Activated CD4-positive, alpha-beta T cell treated with anti-CD3 and anti-CD28 coated beads, Interleukin-2, amount 10 ng/mL, durations not matched to agents 24 days and 14 days (primary cell): ENCODE data around the gene TMEM38B. TPM values are rescaled to one million over a fixed set of nuclear protein-coding genes. Genes with fewer than 3 reads are reported as not detected.

Experiments
- DNase-seq: peaks from one replicate; pipeline ENCODE4 v3.0.0; 2022
- H3K27ac Mint-ChIP-seq: one replicate; pipeline ENCODE4 v1.8.0; 2022; ENCODE audit warnings: mild to moderate bottlenecking, mixed read lengths
- H3K27me3 Mint-ChIP-seq: one replicate; pipeline ENCODE4 v1.8.0; 2022; ENCODE audit warnings: mixed read lengths
- H3K36me3 Mint-ChIP-seq: one replicate; pipeline ENCODE4 v1.8.0; 2022; ENCODE audit warnings: low read depth, mild to moderate bottlenecking, mixed read lengths
- H3K4me1 Mint-ChIP-seq: one replicate; pipeline ENCODE4 v1.8.0; 2021; ENCODE audit warnings: mixed read lengths
- H3K4me3 Mint-ChIP-seq: one replicate; pipeline ENCODE4 v1.8.0; 2022; ENCODE audit warnings: mild to moderate bottlenecking, moderate library complexity, mixed read lengths
- H3K9me3 Mint-ChIP-seq: one replicate; pipeline ENCODE4 v1.8.0; 2021; ENCODE audit warnings: mixed read lengths
- intact Hi-C: fragments of 100-400 bp; cut with micrococcal nuclease; formaldehyde crosslinking; loops from one replicate; pipeline ENCODE4 v1.15.1; 2023
- total RNA-seq: library from RNA; stranded (reverse); gene quantifications from 2 replicates; pipeline ENCODE4 v1.2.3, GENCODE V29; 2022

TMEM38B gene
- total RNA-seq, 1 donor from 2014 or later: 12.0 TPM

DNA sequence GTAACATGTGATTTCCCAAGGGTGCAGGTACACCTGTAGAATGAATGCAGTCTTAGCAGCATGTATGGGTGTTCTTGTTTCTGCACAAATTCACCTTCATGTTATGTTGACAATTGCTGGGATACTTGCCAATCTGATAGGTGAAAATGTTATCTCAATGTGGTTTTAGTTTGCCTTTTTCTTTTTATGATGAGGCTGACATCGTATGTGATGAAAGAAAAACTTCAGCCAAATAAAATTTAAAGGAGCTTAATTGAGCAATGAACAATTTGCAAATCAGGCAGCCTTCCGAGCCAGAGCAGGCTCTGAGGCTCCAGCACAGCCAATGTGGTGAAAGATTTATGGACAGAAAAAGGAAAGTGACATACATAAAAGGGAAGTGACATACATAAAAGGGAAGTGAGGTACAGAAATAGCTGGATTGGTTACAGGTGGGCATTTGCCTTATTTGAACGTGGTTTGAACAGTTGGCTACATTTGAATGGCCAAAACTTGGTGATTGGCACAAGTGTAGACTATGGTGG is 21.6 kb upstream of the TMEM38B start:
- H3K27me3 Mint-ChIP-seq: peaks cover 2% of the 10 kb centered on the region
- H3K27ac Mint-ChIP-seq: no peak overlapping the region
- H3K36me3 Mint-ChIP-seq: no peaks in the 10 kb centered on the region
- intact Hi-C loops: no loop called here
- no peak overlapping the region for H3K4me3 Mint-ChIP-seq
- DNase-seq: no peak
- no peaks in the 10 kb centered on the region for H3K4me1 Mint-ChIP-seq
- H3K9me3 Mint-ChIP-seq: no peaks in the 10 kb centered on the region

DNA sequence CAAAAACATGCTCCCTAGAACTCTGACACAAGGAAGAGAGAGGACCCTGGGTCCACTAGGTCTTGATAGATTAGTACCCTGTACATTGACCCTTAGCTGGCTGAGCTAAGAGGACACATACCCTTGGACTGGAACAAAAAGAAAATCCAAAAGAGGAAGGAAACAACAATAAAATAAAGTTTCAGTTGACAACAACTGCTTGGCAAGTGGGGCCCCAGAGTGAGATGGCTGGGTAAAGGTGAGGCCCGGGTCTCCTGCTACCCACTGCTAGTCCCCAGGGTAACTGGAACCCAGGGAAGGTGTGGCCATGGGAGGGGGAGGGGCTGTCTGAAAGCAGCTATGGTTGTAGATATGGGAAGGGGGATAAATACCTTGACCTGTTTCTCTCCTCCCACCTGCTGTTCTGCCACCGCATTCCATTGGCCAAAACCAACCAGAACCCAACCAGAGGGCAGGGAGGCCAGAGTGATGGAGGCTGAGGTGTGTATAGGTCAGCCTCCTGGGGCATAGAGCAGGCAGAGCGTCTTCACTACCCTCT is 20.4 kb upstream of the TMEM38B start:
- H3K27ac Mint-ChIP-seq: no peak overlapping the region
- no peaks in the 10 kb centered on the region for H3K9me3 Mint-ChIP-seq
- H3K4me1 Mint-ChIP-seq: no peaks in the 10 kb centered on the region
- H3K4me3 Mint-ChIP-seq: no peak overlapping the region
- peaks cover 4% of the 10 kb centered on the region for H3K27me3 Mint-ChIP-seq
- no peaks in the 10 kb centered on the region for H3K36me3 Mint-ChIP-seq
- no peak for DNase-seq
- intact Hi-C loops: no loop called here

DNA sequence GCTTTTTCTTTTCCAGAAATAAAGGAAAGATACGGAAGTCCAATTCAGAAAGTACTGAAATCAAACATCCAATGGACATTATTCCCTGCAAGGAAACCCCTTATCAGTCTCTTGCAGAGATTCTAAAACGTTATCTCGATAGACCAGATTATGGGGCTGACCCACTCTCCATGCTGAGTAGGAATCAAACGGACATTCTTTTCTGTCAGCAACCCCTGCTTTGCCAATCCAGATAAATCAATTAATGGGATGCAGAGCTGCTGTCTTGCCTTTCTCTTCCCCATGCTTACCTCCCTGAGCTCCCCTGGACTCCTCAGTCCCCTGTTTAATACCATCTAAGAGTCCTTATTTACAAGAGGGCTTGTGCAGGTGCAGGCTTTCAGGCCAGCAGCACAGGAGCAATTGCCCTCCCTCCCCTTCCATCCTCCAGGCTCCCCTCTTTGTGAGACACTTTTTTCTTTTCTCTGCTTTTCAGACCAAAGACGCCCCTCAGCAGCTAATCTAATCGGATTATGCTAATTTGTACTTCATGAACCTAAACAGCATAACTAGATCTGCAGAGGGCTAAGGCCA is 17.9 kb upstream of the TMEM38B start:
- DNase-seq: no peak
- Mint-ChIP-seq H3K4me3 (no peak overlapping the region), H3K4me1 (no peaks in the 10 kb centered on the region), H3K36me3 (no peaks in the 10 kb centered on the region), H3K9me3 (no peaks in the 10 kb centered on the region), H3K27ac (no peak overlapping the region), H3K27me3 (peaks cover 6% of the 10 kb centered on the region)
- intact Hi-C loops: no loop called here

DNA sequence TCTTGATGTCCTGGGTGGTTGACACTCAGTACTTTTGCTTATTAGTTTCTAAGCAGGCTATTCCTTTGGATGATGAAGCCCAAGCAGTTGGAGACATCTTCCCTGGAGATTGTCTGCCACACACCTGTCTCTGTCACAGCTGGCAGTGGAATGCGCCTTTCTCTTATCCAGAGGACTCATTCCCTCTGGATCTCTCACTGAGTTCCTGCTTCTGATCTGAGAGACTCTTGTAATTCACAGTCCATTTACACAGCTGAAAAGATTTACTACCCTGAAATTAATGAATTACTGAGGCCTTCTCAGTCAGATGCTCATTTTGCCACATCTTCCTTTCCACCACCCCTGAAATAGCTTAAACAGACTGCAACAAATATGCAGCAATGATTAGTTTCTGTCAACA is 16.2 kb upstream of the TMEM38B start:
- Mint-ChIP-seq H3K4me1 (no peaks in the 10 kb centered on the region), H3K27ac (no peak overlapping the region), H3K4me3 (no peak overlapping the region), H3K27me3 (peaks cover 6% of the 10 kb centered on the region), H3K36me3 (no peaks in the 10 kb centered on the region), H3K9me3 (no peaks in the 10 kb centered on the region)
- intact Hi-C loops: no loop called here
- no peak for DNase-seq

DNA sequence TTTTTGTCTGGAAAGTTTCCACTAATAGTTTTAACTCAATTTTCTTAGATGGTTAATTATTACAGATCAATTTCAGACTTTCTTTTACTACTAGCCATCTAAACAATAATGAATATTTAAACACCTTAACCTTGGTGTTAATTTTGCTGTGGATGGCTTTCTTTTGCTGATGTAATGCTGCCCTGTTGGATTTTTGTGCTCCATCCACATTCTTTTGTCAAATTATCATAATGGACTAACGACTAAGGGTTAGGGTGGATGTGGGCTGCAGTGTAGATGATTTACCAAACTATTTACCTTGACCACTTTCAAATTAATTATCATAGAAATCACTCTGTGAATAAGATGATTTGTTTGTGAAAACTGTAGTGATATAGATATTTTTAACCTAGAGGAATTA is 15.6 kb upstream of the TMEM38B start:
- Mint-ChIP-seq H3K4me3 (no peak overlapping the region), H3K27ac (no peak overlapping the region), H3K9me3 (no peaks in the 10 kb centered on the region), H3K4me1 (no peaks in the 10 kb centered on the region), H3K27me3 (peaks cover 6% of the 10 kb centered on the region), H3K36me3 (no peaks in the 10 kb centered on the region)
- intact Hi-C loops: no loop called here
- no peak for DNase-seq

DNA sequence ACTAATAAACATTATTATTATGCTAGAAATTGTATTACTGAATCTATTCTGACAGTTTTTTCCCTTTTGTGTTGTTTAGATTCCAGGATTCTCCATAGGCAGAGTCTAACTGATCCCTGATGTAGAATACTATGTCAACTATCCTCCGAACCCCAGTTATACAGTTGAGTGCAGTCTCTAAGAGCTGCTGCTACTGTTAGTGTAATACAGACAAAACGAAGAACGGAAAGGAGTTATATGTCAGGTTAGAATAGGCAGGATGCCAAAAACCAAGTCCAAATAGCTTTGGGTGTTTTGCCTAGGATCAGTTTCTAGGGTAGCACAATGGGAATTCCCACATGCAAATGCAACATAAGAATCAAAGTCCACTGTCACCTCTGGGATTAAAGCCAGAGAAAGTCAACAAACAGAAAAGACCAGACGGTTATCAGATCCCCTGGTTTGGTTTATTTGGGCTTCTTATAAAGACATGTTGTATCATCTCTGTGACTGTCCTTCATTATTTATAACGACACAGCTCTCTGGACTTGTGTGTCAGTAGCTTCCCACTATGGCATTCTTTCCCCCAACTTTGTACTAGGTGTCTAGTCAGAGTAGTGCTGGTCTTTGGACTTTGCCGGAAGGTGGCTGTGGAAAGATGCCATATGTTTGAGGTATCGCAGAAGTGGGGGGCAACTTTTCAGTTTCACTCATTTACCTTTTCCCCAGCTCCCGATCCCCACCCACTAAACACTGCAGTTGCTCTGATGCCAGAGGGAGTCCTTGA is 14.9 kb upstream of the TMEM38B start:
- Mint-ChIP-seq H3K4me1 (no peaks in the 10 kb centered on the region), H3K27ac (no peak overlapping the region), H3K36me3 (no peaks in the 10 kb centered on the region), H3K27me3 (peaks cover 6% of the 10 kb centered on the region), H3K4me3 (no peak overlapping the region), H3K9me3 (no peaks in the 10 kb centered on the region)
- DNase-seq: no peak
- intact Hi-C loops: no loop called here

DNA sequence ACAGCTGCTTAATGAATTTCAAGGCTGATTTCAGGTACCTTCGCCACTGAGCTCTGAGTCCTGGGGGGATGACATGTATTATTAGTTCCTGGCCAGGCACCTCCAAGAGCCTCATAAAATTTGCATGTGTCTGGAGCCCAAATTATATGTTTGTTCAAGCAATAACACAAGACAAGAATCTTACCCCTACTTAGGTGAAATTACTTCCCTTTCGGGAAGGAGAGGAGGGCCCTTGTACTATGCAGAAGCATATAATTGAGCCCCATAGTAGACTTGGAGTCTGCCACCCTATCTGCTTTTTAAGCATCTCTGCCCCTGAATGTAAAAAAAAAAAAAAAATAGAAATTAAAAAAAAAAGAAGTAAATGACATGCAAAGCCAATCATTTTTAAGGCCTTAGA is 13.0 kb upstream of the TMEM38B start:
- intact Hi-C loops: no loop called here
- Mint-ChIP-seq H3K4me3 (no peak overlapping the region), H3K4me1 (no peaks in the 10 kb centered on the region)

DNA sequence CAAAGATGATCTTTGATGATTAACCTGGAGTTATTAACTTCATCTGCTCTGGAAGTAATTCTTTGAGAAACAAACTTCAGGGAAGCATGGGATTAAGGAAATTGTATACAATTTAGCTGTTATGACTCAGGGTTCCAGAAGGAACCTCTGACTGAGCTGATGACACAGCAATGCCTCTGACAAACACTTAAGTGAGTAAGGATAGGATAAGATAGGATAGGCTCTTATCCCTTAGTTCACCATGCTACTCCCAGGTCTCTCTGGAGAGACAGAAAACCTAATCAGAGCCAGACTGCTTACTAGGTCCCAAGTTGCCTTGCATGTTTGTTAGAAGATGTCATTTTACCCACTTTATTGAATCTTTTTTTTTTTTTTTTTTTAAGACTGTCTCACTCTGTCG is 12.6 kb upstream of the TMEM38B start:
- intact Hi-C loops: no loop called here
- H3K27me3 Mint-ChIP-seq: peaks cover 7% of the 10 kb centered on the region
- H3K27ac Mint-ChIP-seq: no peak overlapping the region
- no peaks in the 10 kb centered on the region for H3K4me1 Mint-ChIP-seq
- no peak overlapping the region for H3K4me3 Mint-ChIP-seq
- H3K36me3 Mint-ChIP-seq: no peaks in the 10 kb centered on the region
- no peak for DNase-seq
- no peaks in the 10 kb centered on the region for H3K9me3 Mint-ChIP-seq

More for the DNA sequence above, 13.0 kb upstream of the TMEM38B start:
- no peak for DNase-seq
- Mint-ChIP-seq H3K36me3 (no peaks in the 10 kb centered on the region), H3K27me3 (peaks cover 7% of the 10 kb centered on the region), H3K27ac (no peak overlapping the region), H3K9me3 (no peaks in the 10 kb centered on the region)

DNA sequence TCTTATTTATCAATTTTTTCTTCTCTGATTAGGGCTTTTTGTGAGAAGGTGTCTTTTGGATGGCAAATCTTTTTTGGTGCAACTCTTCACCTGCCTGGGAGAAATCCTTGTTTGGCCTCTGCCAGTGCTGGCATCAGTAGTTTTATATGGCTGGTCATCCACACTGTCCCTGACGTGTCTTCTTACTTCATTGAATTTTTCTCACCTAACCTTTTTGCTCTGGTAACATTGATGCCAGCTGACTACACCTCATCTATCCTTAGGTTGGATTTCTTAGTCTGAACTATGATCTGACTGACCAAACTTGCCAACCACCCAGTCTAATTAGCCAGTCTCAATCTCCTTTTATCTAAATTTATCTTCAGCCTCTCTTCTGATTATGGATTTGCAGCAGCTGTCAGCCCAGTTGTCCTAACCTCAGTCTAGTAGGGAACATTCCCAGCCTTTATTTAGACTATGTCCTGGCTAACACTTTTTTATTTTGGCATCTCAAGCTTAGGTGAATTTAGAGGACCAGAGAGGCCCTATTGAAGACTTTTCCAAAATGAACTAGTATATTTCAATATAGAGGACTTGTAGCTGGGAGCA is 10.6 kb upstream of the TMEM38B start:
- no peak for DNase-seq

DNA sequence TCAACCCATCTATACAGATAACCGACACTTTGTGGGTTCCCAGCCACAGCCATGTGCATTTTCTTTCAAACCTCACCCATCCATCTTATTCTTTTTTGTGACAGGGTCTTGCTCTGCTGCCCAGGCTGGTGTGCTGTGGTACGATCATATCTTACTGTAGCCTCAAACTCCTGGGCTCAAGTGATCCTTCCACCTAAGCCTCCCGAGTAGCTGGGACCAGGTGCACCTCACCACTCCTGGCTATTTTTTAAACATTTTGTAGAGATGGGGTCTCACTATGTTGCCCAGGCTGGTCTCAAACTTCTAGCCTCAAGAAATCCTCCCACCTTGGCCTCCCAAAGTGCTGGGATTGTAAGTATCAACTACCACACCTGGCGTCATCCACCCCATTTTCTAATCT is 7.4 kb upstream of the TMEM38B start:
- Mint-ChIP-seq H3K4me1 (no peaks in the 10 kb centered on the region), H3K9me3 (no peaks in the 10 kb centered on the region), H3K36me3 (no peaks in the 10 kb centered on the region), H3K4me3 (no peak overlapping the region), H3K27ac (no peak overlapping the region), H3K27me3 (peaks cover 26% of the 10 kb centered on the region)
- no peak for DNase-seq
- intact Hi-C loops: no loop called here

More for the DNA sequence above, 10.6 kb upstream of the TMEM38B start:
- intact Hi-C loops: no loop called here
- Mint-ChIP-seq H3K4me3 (no peak overlapping the region), H3K36me3 (no peaks in the 10 kb centered on the region), H3K27ac (no peak overlapping the region), H3K27me3 (peaks cover 13% of the 10 kb centered on the region), H3K4me1 (no peaks in the 10 kb centered on the region), H3K9me3 (no peaks in the 10 kb centered on the region)

DNA sequence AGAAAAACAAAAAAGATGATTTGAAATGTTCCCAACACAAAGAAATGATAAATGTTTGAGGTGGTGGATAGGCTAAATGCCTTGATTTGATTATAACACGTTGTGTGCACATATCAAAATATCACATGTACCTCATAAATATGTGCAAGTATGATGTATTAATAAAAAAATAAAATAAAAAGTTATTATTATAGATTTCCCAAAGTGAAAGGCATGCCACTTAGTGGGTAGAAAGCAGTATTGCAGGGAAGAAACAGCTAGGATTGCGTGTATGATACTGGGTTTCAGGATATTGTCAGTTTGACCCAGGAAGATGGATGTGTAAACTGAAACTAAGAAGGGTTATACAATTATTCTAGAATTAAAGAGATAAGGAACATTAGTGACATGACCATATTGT is 3.6 kb upstream of the TMEM38B start:
- Mint-ChIP-seq H3K4me1 (peaks cover 16% of the 10 kb centered on the region), H3K4me3 (no peak overlapping the region), H3K27me3 (peaks cover 34% of the 10 kb centered on the region), H3K9me3 (no peaks in the 10 kb centered on the region), H3K36me3 (no peaks in the 10 kb centered on the region), H3K27ac (no peak overlapping the region)
- DNase-seq: no peak
- intact Hi-C loops: loop anchor here (10.0 kb wide), 3 partner anchors 246 to 1594 kb away; partner anchors contain the start of genes FSD1L, NIPSNAP3A and RAD23B

DNA sequence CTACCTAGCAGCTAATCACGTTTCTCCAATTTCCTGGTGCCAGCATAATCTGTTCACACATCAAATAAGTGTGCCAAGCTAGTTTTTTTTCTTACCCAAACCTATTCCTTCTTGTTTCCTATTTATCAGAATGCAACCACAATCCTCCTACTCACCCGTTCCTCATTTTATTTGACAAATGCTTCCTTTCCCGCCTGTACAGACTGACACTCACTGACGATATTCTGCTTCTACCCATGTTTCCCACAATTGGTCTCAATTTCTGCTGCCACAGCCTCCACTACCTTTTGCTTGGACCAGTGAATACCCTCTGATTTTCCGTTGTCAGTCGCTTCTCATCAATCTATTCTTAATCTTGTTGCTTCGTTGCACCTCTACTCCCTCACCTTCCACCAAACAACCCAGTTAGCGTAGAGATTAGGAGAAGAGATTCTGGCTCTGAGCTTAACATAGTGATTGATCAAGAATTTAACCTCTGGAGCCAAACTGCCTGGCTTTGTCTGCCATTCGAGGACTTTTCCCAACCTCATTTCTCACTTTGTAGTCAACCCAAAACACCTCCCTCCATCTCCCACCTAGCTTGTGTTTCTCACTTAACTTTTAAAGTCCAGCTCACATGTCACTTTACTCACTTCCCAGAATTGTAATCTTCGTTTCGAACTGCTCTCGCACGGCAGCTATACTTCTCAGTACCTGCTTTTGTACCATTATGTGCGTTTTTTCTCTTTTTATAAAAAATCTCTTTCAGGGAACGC is 729 bp upstream of the TMEM38B start:
- peaks cover 16% of the 10 kb centered on the region for H3K4me1 Mint-ChIP-seq
- peaks cover 26% of the 10 kb centered on the region for H3K27me3 Mint-ChIP-seq
- H3K4me3 Mint-ChIP-seq: peak overlapping the region; percentile 82
- H3K27ac Mint-ChIP-seq: peak overlapping the region; percentile 49
- no peaks in the 10 kb centered on the region for H3K9me3 Mint-ChIP-seq
- DNase-seq: peak; percentile 68
- intact Hi-C loops: loop anchor here (1.0 to 10.0 kb wide), 7 partner anchors 25 to 1601 kb away; partner anchors contain the start of genes FKTN, FSD1L, NIPSNAP3A and RAD23B
- H3K36me3 Mint-ChIP-seq: no peaks in the 10 kb centered on the region

DNA sequence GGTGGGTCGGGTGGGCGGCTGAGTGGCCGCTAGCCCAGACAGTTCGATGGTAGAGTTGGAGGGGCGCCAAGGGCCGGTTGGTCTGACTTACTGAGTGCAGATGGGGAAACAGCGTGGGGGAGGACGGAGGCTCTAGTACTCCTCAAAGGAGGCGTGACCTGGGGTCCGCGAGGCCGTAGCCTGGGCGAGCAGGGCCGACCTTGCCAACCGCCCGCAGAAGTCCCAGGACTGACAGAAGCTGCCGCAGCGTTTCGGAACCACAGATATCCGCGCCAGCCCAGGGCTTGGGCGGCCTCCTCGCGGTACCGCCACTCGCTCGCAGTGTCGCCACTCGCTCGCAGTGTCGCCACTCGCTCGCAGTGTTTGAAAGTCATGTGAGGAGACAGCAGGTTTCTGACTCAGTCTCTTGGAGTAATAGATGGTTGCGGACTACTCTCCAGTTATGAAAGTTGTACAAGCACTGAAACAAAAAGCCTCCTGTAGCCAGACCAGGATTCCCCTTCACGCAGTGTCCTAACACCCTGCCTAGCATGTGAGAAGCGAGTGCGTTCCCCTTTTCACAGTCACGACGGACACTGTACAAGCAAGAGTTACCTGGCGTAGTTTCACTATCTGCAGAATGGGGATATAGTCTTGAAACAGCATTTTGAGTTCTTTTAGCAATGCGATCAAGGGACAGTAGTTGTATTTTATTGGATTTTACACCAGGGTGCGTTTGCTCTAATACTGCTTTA is 674 bp downstream of the TMEM38B start:
- Mint-ChIP-seq H3K27me3 (peaks cover 19% of the 10 kb centered on the region), H3K36me3 (no peaks in the 10 kb centered on the region), H3K9me3 (no peaks in the 10 kb centered on the region), H3K4me3 (peak overlapping the region; percentile 82), H3K4me1 (peaks cover 16% of the 10 kb centered on the region), H3K27ac (peak overlapping the region; percentile 63)
- intact Hi-C loops: loop anchor here (1.0 to 10.0 kb wide), 7 partner anchors 23 to 1602 kb away; partner anchors contain the start of genes FKTN, FSD1L, NIPSNAP3A and RAD23B
- DNase-seq: peak; percentile 85
